K562 (cell line): ENCODE data around the gene SNRNP40.

Source experiments
- CREB1 ChIP-seq, 2 experiments: sonication (generic) in 1 of 2; formaldehyde crosslinking in 1 of 2; IDR thresholded peaks; 2 replicates each; pipeline versions ENCODE4 v1.6.1 to v1.8.0; 2012 to 2022; ENCODE audit warnings: inconsistent platforms in 1 of 2, mild to moderate bottlenecking in 1 of 2, missing genetic modification reagents in 1 of 2, moderate library complexity in 1 of 2
- CSDE1 ChIP-seq, 2 experiments: fragments of 450-650 bp; IDR thresholded peaks; 2 replicates each; pipeline ENCODE4 v1.6.1; 2016; ENCODE audit warnings: mild to moderate bottlenecking in 1 of 2
- FOS ChIP-seq: IDR thresholded peaks from 3 replicates; pipeline ENCODE4 v1.6.1; 2011; ENCODE audit not compliant: insufficient read length; ENCODE audit errors: extremely low read depth
- GATA2 ChIP-seq: sonication (generic); formaldehyde crosslinking; IDR thresholded peaks from 2 replicates; pipeline ENCODE4 v1.4.0; 2020; ENCODE audit warnings: mild to moderate bottlenecking, missing genetic modification reagents
- HNRNPL ChIP-seq: fragments of 200-400 bp; formaldehyde crosslinking; IDR thresholded peaks from 2 replicates; pipeline ENCODE4 v1.6.1; 2017; ENCODE audit warnings: low read depth, mild to moderate bottlenecking, low read length
- MITF ChIP-seq: IDR thresholded peaks from 2 replicates; pipeline ENCODE4 v1.6.1; 2014; ENCODE audit warnings: antibody characterized with exemption
- POLR2A ChIP-seq: fragments of 450-650 bp; conservative IDR thresholded peaks from 2 replicates; pipeline ENCODE4 v1.6.1; 2016
- POLR2AphosphoS5 ChIP-seq: IDR thresholded peaks from 2 replicates; pipeline ENCODE4 v1.6.1; 2011; ENCODE audit warnings: mild to moderate bottlenecking, low read depth, low read length, moderate library complexity; ENCODE audit not compliant: control insufficient read depth, insufficient read depth
- RBM22 ChIP-seq: fragments of 200-400 bp; formaldehyde crosslinking; IDR thresholded peaks from 2 replicates; pipeline ENCODE4 v1.6.1; 2018; ENCODE audit warnings: low read length, low read depth; ENCODE audit not compliant: poor library complexity, severe bottlenecking
- RFX1 ChIP-seq: fragments of 450-650 bp; IDR thresholded peaks from 2 replicates; pipeline ENCODE4 v1.6.1; 2016; ENCODE audit warnings: mild to moderate bottlenecking, moderate library complexity
- TF ChIP-seq, protein P1 (sequence below), 3 experiments: IDR thresholded peaks in 2 of 3; conservative IDR thresholded peaks in 1 of 3; 2 replicates each; pipeline ENCODE4 v1.5.1; 2011 to 2012; ENCODE audit warnings: low read length in 3 of 3, mild to moderate bottlenecking in 3 of 3, control low read depth in 2 of 3, improper control_type of control experiment in 1 of 3, inconsistent platforms in 1 of 3, low read depth in 1 of 3, mixed read lengths in 1 of 3, moderate library complexity in 1 of 3; ENCODE audit not compliant: insufficient read depth in 2 of 3

DNA sequence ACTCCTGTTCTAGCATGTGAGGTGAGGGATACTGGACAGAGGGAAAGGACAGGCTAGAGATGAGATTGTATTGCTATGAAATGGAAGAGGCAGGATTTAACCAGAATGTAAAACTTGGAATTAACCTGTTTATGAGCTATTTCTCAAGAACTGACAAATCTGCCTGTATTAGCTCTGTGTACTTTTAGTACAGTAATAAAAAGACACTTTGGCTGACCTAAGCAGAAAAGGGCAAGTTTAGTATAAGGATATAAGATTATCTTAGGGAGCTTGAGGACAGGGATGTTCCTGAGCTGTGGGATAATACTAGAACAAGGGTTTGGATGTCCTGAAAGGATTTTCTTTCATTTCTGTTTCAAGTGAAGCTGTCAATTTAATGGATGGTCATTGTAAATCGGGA, 11.4 kb upstream of the SNRNP40 start:
- no peak for TF ChIP-seq POLR2A
- no peak for TF ChIP-seq CREB1 (IDR thresholded peaks at IDR 0.05)
- TF ChIP-seq CREB1 (CRISPR knock-in tag; IDR thresholded peaks at IDR 0.05), result no peak
- no peak for TF ChIP-seq RBM22
- TF ChIP-seq GATA2 (CRISPR knock-in tag), result no peak
- TF ChIP-seq, protein P1, sequence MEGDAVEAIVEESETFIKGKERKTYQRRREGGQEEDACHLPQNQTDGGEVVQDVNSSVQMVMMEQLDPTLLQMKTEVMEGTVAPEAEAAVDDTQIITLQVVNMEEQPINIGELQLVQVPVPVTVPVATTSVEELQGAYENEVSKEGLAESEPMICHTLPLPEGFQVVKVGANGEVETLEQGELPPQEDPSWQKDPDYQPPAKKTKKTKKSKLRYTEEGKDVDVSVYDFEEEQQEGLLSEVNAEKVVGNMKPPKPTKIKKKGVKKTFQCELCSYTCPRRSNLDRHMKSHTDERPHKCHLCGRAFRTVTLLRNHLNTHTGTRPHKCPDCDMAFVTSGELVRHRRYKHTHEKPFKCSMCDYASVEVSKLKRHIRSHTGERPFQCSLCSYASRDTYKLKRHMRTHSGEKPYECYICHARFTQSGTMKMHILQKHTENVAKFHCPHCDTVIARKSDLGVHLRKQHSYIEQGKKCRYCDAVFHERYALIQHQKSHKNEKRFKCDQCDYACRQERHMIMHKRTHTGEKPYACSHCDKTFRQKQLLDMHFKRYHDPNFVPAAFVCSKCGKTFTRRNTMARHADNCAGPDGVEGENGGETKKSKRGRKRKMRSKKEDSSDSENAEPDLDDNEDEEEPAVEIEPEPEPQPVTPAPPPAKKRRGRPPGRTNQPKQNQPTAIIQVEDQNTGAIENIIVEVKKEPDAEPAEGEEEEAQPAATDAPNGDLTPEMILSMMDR (IDR thresholded peaks at IDR 0.05 in 2 of 3, conservative IDR thresholded peaks at IDR 0.05 in 1 of 3; ENCODE audit: insufficient read depth in 2 of 3, low read depth in 1 of 3, low read length in 3 of 3), result no peak
- TF ChIP-seq CSDE1 (IDR thresholded peaks at IDR 0.05), result no peak
- TF ChIP-seq MITF, result no peak
- TF ChIP-seq FOS, result no peak
- TF ChIP-seq HNRNPL, result no peak
- TF ChIP-seq POLR2AphosphoS5, result no peak
- no peak for TF ChIP-seq RFX1
